ENCODE data around the gene CLSTN2.

Gene CLSTN2

DNA sequence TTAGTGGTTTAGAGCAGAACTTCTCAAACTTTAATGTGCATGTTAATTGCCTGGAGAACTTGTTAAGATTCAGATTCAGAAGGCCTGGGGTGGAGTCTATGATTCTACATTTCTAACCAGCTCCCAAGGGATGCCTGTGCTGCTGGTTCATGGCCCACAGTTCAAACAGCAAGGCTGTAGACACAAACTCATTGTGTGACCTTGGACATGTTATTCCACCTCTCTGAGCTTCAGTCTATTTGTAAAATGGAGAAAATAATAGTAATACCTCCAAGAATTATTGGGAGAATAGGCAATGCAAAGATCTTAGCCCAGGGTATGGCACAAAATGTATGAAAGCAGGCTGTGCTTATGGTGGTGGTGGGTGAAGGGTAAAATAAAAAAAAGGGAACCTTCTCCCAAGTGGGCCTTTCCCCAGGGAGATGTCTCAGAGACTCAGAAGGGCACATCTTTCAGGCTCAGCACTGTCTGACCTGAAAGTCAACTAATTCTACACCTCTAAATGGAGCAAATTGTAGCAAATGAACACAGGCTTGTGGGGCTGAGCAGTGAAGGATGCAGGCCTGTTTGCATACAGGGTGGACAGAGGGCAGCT is 566.9 kb downstream of the CLSTN2 start:
- DNase-seq (ENCODE audit: low read depth in 2 of 2), result no peak

DNA sequence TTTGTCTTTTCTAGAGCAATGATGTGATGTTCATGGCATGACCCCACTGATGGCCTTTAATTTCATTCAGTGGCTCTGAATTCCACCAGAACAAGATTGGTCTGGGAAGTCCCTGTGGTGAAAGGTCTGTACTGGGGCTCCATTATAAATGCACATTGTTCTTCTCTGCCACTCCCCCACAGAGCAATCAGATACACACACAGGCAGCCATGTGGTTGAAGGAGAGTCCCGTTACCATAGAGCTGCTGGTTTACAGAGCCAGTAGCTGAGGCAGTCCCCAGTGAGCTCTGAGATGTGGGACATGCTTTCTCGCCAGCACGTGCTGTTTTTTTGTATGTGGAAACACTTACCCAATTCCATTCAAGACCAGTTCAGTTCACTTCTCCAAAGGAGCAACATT is 570.2 kb downstream of the CLSTN2 start:
- DNase-seq (ENCODE audit: low read depth in 2 of 2), result no peak

DNA sequence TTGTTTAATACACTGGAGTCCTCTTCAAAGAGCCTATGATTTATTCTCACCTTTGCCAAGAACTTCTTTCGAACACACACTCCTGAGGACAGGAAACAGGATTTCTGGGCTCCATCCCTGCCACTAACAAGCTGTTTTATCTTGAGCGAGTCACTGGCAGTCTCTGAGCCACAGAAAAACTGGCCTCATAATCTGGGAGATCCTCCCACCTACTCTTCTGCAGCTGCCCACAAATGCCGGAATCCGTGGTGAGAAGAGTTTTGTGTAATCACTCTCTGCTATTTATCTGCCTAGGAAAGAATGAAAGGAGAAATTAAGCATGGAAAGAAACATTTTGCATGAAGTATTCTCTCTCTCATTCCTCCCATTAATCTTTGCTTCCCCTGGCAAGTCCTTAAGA is 570.9 kb downstream of the CLSTN2 start:
- DNase-seq (ENCODE audit: low read depth in 2 of 2), result no peak

DNA sequence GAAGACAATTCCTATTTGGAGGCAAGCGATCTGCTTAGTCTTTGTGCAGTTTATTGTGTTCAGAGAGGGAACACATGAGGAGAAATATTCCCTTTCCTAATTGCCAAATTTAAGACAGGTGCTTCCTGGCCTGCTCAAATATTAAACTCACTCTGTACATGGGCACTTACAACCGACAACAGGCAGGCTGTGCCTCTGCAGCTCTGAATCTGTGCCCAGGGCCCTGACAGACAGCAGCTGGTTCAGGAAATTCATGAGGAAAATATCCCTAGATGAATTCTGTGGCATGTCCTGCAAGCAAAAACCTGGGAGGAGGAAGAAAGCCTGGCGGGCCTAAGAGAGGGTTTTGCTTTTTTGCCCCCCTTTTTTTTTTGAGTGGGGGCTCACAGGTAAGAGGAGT is 573.6 kb downstream of the CLSTN2 start:
- DNase-seq (ENCODE audit: low read depth in 2 of 2), result no peak

DNA sequence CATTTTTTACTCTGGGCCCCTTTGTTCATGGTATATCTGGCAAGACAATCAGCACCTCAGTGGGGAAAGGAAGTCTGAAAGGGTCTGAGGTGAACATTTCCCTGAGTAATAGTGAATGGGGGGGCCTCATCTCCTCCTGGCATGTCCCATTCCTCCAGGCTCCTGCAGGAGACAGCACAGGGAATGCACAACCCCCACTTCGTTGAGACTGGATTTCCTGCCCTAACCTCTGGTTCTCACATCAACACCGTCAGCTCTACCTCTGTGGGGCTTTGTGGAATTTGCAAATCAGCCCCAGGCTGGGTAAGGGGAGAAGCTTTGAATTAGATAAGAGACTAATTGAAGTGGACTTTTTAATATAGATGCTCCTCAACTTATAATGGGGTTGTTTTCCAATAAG is 574.5 kb downstream of the CLSTN2 start:
- DNase-seq (ENCODE audit: low read depth in 2 of 2), result no peak

DNA sequence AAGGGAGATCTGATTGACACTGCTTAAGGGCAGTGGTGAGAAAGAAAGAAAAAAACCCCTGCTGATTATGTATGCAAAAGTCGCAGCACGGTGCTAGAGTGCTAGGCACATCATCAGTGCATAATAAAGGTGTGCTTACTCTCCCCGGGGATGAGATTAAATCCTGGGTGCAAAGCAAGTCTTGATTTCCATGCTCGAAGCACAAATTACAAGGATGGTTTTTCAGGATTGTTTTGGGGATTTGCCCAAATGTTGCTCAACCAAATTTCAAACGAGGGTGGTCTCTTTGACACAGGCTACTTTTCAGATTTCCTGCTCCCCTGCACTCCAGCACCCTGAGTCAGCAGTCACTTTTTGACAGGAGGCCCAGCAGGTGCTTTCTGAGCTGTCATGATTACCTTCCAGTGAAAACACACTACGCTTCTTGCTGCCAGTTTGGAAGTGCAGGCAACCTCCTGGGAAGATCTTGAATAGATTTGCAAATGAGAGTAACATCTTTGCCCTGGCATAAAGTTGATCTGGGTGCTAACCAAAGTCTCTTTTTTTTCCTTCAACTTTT is 575.4 kb downstream of the CLSTN2 start:
- no peak for DNase-seq (ENCODE audit: low read depth in 2 of 2)

DNA sequence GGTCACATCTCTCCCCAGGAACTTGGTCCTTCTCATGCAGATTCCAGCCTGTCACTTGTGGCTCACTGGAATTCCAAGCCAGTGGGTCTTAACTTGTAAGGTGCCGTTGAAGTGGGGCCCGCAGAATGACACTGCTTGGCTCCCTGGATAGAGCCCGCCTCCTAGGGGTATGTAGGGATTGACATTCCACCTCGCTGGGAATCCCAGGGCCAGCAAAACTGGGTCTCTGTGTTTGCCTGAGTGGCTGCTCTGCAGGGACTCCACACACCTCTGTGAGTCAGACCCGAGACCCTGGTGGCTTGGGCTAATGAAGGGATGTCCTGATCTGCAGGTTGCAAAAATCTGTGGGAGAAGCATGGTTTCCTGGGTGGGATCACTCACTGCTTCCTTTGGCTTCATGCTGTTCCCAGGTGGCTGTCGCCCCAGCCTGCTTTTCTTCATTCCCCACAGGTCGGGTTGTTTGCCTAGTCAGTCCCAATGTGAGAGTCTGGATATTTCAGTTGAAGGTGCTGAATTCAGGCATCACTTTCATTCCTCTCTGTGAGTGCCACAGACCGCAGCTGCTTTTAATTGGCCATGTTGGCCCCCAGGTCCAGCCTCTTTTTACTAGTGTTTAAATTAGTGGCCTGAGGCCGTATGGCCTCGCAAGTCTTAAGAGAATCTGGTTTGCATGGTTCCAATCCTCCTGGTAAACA is 586.9 kb downstream of the CLSTN2 start:
- no peak for DNase-seq (ENCODE audit: low read depth in 2 of 2)

DNA sequence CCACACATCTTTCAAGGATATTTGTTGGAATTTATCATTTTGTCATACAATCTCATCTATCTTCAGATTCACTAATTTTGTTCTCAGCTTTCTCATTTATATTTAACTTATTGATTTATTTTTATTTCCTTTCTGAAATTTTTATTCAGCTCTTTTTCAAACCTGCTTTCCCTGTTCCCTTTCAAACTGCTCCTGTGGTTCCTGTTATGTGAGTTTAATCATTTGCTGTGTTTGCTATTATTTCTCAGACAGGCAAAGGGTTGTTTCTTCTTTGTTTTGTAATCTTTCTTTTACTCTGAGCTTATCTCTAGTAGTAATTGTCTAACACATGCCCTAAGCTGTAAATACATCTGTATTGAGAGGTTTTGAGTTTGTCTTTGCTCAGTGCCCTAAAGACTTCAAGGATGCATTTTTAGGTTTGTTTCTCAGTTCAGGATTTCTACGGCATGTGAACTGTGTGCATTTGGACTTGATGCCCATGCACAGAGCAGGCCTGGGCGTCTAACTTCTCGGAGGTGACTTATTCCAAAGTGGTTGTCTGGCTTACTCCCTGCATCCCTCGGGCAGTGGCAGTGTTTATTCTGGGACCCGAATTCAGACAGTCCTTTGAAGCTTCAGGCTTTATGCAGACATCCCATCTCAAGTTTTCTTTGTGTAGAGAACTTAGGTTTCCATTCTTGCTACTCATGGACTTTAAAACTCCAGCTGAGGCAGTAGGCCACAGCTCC is 587.8 kb downstream of the CLSTN2 start:
- DNase-seq (ENCODE audit: low read depth in 2 of 2), result no peak

DNA sequence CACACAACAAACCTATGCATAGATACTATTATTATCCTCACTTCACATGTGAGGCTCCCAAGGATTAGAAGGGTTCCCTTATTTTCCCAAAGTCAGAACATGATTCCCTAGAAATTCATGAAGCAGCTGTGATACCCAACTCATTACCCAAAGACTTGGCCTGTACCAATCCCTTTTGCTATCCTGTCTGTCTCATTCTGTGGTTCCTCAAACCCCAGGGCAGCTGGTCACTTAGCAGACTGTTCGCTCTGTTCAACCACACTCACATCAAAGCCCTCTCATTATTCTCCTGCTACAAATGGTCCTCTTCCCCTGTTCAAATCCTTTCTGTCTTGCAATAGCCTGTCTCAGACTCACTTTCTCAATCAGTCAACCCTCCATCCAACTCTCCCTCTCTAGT is 588.6 kb downstream of the CLSTN2 start:
- DNase-seq (ENCODE audit: low read depth in 2 of 2), result no peak

DNA sequence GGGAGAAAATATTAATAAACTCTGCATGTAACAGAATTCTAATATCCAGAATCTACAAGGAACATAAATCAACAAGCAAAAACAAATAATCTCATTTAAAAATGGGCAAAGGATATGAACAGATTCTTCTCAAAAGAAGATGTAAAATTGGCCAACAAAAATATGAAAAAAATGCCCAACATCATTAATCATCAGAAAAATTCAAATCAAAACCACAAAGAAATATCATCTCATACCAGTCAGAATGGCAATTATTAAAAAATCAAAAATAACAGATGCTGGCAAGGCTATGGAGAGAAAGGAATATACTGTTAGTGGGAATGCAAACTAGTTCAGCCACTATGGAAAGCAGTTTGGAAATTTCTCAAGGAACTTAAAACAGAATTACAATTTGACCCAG is 592.2 kb downstream of the CLSTN2 start:
- no peak for DNase-seq (ENCODE audit: low read depth in 2 of 2)

DNA sequence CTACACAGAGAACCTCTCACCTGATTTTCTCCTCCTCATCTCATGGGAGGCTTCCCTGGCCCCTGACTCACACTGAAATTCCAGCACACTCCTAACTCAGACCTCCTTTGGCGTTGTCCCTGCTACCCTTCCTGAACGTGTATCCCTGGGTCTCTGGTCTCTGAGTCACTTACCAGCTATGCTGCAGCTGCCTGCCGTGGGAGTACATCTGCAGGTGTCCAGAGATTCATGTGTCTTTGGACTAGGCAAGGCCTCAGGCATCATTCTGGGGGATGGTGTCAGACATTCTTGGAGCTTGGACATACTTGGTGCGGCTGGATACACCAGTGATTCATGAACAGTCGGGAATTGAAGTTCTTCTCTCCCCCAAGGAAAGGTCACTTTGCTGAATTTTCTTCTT is 594.1 kb downstream of the CLSTN2 start:
- no peak for DNase-seq (ENCODE audit: low read depth in 2 of 2)

DNA sequence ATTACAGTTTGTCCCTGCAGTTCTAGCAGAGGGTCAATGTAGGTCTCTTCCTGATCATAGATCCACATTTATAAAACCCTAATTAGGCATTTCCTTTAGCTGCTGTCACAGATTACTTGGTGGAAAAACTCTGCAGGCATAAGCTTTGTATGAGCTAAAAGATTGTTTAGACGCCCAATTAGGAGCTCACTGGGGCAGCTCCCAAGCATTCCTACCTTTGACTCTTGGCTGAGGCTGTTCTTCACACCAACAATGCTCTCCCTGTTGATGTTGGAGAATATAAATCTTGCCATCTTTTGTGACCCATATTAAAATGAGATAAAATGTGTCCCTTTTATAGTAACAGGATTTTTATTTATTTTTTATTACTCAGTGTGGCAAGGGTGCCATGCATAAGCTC is 594.6 kb downstream of the CLSTN2 start:
- DNase-seq (ENCODE audit: low read depth in 2 of 2), result no peak

DNA sequence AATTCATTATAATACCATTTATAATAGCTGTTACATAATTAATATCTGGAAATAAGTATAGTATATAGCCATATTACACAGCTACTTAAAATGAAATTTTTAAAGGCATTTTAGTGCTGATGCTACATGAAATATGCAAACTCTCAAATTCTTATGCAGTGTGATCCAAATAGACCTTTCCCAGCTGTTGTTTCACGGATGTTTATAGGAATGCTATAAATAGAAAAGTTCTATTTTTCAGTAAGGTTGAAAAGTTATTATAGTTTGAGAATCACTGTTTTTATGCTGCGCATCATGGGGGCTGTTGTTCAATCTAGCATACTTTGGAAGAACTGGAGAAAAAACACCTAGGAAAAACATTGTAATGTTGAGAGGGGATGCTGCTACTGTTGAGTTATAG is 595.1 kb downstream of the CLSTN2 start:
- DNase-seq (ENCODE audit: low read depth in 2 of 2), result no peak

DNA sequence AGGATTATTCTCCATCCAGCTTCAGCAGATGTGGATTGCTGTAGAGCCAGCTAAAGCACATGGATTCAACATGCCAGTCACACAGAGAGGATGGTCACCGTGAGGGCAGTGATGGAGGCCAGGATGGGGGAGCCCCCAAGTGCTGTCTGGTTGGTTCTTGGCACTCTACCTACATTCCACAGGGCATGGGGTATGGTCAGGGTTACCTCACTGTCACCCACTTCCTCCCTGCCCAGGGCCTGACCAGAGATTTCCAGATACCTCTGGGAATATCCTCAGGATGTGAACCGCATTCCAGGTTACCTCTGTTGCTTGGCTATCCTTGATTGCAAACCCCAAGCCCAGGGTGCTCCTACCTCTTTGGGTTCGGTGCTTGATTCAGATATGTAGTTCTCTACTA is 595.6 kb downstream of the CLSTN2 start:
- DNase-seq (ENCODE audit: low read depth in 2 of 2), result no peak

DNA sequence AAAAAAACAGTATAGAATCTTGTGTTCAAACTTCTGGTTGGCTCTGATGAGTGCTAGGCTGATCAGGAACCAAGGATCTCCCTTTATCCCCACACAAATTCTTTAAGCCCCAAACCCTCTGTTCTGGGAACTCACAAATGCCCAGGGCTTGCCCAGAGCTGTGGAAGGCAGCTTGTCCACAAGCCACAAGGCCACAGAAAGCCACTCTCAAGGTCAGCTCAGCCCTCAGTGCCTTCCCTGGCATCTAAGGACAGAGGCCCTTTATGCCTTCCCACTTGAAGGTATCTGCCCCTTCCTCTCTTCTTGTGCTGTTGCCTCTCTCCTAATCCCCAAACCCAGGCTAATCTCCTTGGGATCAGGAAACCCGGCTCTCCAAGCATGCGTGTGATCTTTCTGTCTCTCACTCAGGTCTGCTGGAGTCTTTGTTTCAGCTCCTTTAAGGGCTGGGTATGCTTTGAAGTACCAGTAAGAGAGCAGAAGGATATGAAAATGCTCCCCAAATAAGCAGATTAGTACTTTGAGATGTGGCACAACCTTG is 597.9 kb downstream of the CLSTN2 start:
- no peak for DNase-seq (ENCODE audit: low read depth in 2 of 2)

DNA sequence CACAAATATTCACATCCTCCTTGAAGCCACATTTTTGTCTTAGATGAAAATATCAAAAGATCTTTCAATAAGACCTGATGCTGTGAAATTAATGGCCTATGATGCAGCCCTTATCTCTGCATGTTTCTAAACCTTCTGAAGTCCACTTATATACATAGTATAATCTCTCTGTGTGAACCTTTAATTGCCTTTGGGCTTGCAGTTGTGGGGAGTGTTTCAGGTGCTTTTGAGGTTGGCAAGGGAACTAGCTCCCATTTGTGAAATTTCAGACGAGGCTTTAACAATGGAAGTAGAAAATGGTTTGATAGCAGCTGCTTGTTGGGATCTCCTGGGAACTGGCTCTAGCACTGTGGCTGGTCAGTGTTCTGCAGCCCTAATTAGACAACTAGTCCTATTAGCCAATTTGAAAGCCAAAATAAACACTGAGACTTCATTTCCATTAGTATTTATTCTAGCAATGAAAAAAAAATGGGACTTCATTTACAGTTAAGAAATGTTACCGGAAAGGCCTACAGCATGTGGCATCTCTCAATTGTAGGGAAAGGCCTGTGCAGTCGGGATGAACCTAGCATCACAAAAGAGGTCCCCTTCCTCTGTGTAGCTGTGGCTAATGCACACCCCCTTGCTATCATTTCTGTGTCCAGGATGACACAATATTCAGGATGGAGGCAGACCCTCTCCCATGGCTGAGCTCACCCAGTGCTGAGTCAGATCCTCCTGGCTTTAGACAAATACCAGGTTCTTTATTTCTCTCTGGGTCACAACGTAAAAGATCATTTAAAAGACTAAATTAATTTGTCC is 602.1 kb downstream of the CLSTN2 start:
- DNase-seq (ENCODE audit: low read depth in 2 of 2), result no peak

DNA sequence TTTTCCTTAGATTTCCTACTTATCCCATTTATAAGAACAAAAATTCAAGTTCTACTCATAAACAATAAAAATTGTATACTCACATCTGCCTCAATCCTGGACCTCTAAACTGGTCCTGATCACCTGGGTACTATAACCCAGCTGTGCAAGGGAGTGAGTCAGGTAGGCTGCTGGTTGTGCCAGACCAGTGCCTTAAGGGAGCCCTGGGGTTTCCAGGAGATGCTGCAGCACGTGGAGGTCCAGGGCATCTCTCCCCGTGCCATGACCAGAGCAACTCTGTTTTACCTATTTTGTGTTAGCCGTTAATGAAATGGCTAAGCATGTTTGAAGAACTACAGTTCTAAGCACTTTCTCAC is 602.7 kb downstream of the CLSTN2 start:
- DNase-seq (ENCODE audit: low read depth in 2 of 2), result no peak

DNA sequence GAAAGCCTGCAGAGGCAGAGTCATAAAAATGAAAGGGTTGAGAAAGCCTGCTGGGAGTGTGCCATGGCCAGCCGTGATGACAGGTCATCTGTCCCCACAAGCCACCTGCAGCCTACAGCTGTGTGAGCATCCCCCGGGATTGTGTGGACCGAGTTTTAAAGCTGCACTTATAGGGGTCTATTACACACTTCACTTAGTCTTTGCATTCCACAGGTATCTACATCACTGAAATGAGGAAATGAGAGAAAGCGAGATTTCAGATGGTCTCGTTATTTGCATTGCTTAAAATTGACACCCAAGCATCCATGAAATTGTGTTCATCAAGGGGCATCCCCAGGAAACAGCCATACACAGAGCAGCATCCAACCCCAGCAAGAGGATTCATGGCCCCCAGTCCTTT is 605.3 kb downstream of the CLSTN2 start:
- no peak for DNase-seq (ENCODE audit: low read depth in 2 of 2)

DNA sequence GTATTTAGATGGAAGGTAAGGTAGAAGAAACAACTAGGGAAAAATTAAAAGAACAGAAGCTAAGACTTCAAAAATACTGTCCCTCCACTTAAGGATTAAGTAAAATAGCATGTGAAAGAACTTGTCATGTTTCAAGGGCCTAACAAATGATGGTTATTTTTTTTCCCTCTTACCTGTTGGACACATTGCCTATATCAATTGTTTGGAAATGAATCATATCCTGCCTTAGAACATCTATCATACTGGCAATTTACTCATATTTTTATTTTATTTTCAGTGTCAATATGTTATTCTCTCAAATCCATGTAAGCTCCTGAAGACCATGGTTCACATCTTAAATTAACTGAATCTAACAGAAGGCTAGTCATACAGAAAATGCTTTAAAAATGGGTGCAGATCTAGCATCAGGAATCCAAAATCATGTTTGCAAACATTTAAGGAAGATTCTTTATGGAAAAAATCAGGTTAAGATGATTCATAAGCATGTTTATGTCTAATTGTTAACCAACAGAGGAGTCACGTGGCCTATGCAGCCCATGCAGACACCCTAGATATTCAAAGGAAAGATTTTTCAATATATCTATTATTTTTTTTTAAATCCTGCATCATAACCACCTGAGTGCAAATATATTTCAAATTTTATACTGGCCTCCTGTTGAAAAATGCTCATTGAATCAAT is 607.1 kb downstream of the CLSTN2 start:
- DNase-seq (ENCODE audit: low read depth in 2 of 2), result no peak

DNA sequence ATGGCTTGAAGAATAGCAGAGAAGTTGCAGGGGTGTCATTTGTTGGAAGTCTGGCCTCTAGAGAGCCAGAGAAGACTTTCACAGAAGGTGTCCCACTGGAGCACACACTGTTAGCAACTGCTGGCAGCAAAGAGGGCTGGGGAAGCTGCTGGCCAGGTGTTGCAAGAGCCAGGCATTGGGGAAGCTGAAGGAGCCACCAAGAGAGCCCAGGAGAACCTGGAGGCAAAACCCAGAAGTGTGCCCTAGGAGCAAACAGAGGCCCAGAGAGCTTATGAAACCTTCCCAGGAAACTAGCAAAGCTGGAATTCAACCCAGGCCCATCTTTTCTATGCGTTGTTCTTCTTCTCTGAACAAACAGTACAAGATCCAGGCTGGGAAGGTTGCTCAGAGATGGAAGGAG is 610.2 kb downstream of the CLSTN2 start:
- DNase-seq (ENCODE audit: low read depth in 2 of 2), result no peak

DNA sequence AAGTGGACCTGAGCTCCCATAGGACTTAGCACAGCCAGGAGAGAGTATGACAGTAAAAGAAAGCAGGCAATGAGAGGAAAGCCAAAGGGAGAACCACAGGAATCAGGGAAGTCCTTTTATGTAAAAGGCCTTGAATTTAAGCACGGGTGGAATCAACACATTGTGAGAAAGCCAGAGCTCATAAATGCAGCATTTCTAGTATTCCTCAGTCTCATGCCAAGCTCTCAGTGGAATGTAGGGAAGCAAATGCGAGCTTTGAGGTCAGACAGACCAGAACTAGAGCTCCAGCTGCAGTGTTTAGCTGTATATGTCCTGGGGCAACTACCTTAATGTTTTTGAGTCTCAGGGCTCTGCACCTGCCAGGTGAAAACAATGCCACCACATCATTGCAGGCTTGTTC is 610.8 kb downstream of the CLSTN2 start:
- no peak for DNase-seq (ENCODE audit: low read depth in 2 of 2)

All from stimulated activated CD8-positive, alpha-beta memory T cell treated with anti-CD3 and anti-CD28 coated beads, Interleukin-2, amount 100 ng/mL, for 48 hours (primary cell).